Central memory CD4-positive, alpha-beta T cell (primary cell): ENCODE data around the gene ASPA.
"Not testable (repeated sequence)": the region's sequence is repeated elsewhere in the genome, so short reads cannot be mapped to it uniquely, and the experiment has no call there.

Experiments used
- DNase-seq: peaks from one replicate; pipeline ENCODE4 v3.0.0; 2022
- total RNA-seq, 3 experiments: gene quantifications; one replicate each; lab custom pipeline; 2026; lab: John Stamatoyannopoulos, UW

The ASPA gene
- total RNA-seq: 0 reads per million in 3 experiments

GRCh38 chr17:3475812-3476610 is at the start of gene ASPA:
TSS of gene ASPA (plus strand) at chr17:3475997. CDS start at chr17:3476160, 163 bp downstream.
- no peak for DNase-seq

- not testable (repeated sequence) for DNase-seq
Observed at GRCh38 chr17:3433215-3433614, 42.6 kb upstream of the ASPA start.

GRCh38 chr17:3433741-3434140 is 42.1 kb upstream of the ASPA start, which contains the start of gene OR1E2:
TSS of gene OR1E2 (minus strand) at chr17:3433841. CDS start at chr17:3433841, 0 bp downstream.
- DNase-seq: no peak

GRCh38 chr17:3438368-3438767 is 37.4 kb upstream of the ASPA start:
- no peak for DNase-seq

- DNase-seq: no peak
Observed at GRCh38 chr17:3440451-3440850, 35.3 kb upstream of the ASPA start.

- no peak for DNase-seq
Observed at GRCh38 chr17:3447625-3448024, 28.2 kb upstream of the ASPA start.

- no peak for DNase-seq
Observed at GRCh38 chr17:3448059-3448665, 27.6 kb upstream of the ASPA start.

GRCh38 chr17:3466355-3466754 is 9.4 kb upstream of the ASPA start:
- not testable (repeated sequence) for DNase-seq

- DNase-seq: no peak
Observed at GRCh38 chr17:3469529-3469928, 6.3 kb upstream of the ASPA start.

GRCh38 chr17:3471599-3471998 is 4.2 kb upstream of the ASPA start, which contains the start of gene SPATA22:
TSS of gene SPATA22 (minus strand) at chr17:3471819. CDS start at chr17:3469325, 2,494 bp downstream.
- no peak for DNase-seq

- DNase-seq: no peak
Observed at GRCh38 chr17:3472137-3472536, 3.7 kb upstream of the ASPA start.

- no peak for DNase-seq
Observed at GRCh38 chr17:3474212-3474611, 1.6 kb upstream of the ASPA start.

- no peak for DNase-seq
Observed at GRCh38 chr17:3475251-3475685, 529 bp upstream of the ASPA start.

- no peak for DNase-seq
Observed at GRCh38 chr17:3479988-3480387, 4.2 kb downstream of the ASPA start.

GRCh38 chr17:3482852-3483251 is 7.1 kb downstream of the ASPA start:
- no peak for DNase-seq

GRCh38 chr17:3485481-3486068 is 9.8 kb downstream of the ASPA start:
- no peak for DNase-seq

- no peak for DNase-seq
Observed at GRCh38 chr17:3497101-3497500, 21.3 kb downstream of the ASPA start.

GRCh38 chr17:3501344-3501743 is 25.5 kb downstream of the ASPA start:
- no peak for DNase-seq

GRCh38 chr17:3502466-3502865 is 26.7 kb downstream of the ASPA start:
- DNase-seq: no peak

- no peak for DNase-seq
Observed at GRCh38 chr17:3503285-3503684, 27.5 kb downstream of the ASPA start.

- DNase-seq: no peak
Observed at GRCh38 chr17:3505008-3505407, 29.2 kb downstream of the ASPA start.

GRCh38 chr17:3506054-3506453 is 30.3 kb downstream of the ASPA start:
- DNase-seq: no peak

GRCh38 chr17:3507071-3507470 is 31.3 kb downstream of the ASPA start:
- no peak for DNase-seq

- DNase-seq: no peak
Observed at GRCh38 chr17:3507869-3508268, 32.1 kb downstream of the ASPA start.
